Measurements from ENCODE around the gene DONSON. TPM values are rescaled to one million over a fixed set of nuclear protein-coding genes. Genes with fewer than 3 reads are reported as not detected.
"Not testable (repeated sequence)": the region's sequence is repeated elsewhere in the genome, so short reads cannot be mapped to it uniquely, and the experiment has no call there.

DONSON gene, protein sequence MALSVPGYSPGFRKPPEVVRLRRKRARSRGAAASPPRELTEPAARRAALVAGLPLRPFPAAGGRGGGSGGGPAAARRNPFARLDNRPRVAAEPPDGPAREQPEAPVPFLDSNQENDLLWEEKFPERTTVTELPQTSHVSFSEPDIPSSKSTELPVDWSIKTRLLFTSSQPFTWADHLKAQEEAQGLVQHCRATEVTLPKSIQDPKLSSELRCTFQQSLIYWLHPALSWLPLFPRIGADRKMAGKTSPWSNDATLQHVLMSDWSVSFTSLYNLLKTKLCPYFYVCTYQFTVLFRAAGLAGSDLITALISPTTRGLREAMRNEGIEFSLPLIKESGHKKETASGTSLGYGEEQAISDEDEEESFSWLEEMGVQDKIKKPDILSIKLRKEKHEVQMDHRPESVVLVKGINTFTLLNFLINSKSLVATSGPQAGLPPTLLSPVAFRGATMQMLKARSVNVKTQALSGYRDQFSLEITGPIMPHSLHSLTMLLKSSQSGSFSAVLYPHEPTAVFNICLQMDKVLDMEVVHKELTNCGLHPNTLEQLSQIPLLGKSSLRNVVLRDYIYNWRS
- polyA plus RNA-seq (ENCODE audit: insufficient read length in 10 of 10) = 10 to 100 TPM; 17.1 to 29.6 (median 21.7) TPM
- long read RNA-seq, donor 1, partial matches to known transcripts = 0 of 1 reads
- long read RNA-seq, donor 1, other reads (novel, unspliced or antisense) = 0 of 1 reads
- long read RNA-seq, donor 2, partial matches to known transcripts = 0 of 4 reads
- long read RNA-seq, donor 2, other reads (novel, unspliced or antisense) = 0 of 4 reads
- long read RNA-seq, donor 3 = 0 reads
- long read RNA-seq, donor 4 = 0 reads
- long read RNA-seq, donor 5, partial matches to known transcripts = 0 of 2 reads
- long read RNA-seq, donor 5, other reads (novel, unspliced or antisense) = 0 of 2 reads
- long read RNA-seq, donor 6, partial matches to known transcripts = 8 of 9 reads
- long read RNA-seq, donor 6, other reads (novel, unspliced or antisense) = 0 of 9 reads
- long read RNA-seq, donor 7, partial matches to known transcripts = 0 of 2 reads
- long read RNA-seq, donor 7, other reads (novel, unspliced or antisense) = 0 of 2 reads
- long read RNA-seq, donor 8, partial matches to known transcripts = 0 of 1 reads
- long read RNA-seq, donor 8, other reads (novel, unspliced or antisense) = 0 of 1 reads
- long read RNA-seq, donor 9 = 0 reads

DNA sequence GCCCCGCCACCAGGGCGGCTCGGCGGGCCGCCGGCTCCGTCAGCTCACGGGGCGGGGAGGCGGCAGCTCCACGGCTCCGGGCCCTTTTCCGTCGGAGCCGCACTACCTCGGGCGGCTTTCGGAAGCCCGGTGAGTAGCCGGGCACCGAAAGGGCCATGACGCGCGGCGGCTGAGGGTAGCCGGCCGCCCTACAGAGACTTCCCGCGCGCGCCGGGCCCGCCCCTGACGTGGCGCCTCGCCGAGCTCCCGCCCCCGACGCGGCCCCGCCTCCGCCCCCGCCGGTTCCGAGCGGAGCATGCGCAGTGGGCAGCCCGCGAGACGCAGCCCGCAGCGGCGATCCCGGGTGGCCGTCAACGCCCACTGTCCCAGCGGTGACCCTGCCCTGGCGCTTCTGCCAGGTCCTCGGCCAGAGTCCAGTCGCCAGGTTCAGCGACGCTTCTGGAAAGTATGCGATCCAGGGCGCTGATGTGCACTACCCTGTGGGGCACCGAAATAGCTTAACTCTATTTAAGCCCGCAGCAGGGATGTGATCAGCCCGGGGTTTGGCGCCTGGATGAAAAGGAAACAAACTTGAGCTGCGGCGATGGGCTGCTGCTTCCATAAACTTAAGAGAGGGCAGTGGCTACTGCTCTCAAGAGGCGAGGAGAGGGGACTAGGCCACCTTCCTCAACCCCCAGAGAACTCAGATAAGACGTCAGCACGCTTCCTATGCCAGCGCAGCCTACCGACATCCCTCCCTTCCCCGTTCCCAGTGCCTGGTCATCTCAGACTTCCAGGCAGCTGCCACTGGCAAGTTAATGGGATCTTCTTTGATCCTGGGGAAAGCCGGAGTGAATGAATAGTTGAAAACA lies at the start of gene DONSON:
TSS of gene DONSON (minus strand) at position 200 of the 851 bp plus-strand sequence. CDS start at position 157, 43 bp downstream.
- peak; percentile 87 to 95 (median 91) for DNase-seq

- no peak for DNase-seq
Observed at GRCh38 chr21:33634254-33634653, 45.8 kb upstream of the DONSON start.

DNA sequence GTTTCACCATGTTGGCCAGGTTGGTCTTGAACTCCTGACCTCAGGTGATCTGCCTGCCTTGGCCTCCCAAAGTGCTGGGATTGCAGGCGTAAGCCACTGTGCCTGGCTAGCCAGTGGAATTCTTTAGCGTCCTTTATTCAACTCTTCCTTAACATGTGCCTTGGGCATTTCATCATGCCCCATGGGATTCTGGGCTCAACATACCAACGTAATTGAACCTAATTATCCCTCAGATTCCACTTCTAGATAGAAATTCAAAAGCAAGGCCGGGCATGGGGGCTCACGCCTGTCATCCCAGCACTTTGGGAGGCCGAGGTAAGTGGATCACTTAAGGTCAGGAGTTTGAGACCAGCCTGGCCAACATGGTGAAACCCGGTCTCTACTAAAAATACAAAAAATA lies 37.7 kb upstream of the DONSON start:
- not testable (repeated sequence) for DNase-seq

- DNase-seq = no peak
Observed at GRCh38 chr21:33622253-33622652, 33.8 kb upstream of the DONSON start.

DNA sequence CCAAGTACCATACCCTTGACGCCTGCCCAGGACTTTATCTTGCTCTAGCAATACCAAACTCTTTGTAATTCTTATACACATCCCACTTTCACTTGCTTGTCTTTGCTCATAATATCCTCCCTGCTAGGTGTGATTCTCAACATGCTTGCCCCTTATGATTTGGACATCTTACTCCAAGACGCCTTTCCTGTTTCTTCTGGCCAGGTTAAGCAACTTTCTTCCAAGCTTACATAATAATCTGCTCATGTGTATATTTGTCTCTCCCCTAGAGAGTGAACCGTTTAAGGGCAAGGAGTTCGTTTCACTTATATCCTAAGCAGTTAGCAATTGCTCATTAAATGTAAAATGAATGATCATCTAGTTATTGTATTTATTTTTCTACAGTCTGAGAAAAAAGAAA lies 31.2 kb upstream of the DONSON start:
- DNase-seq = no peak

GRCh38 chr21:33618407-33618806 lies 29.9 kb upstream of the DONSON start:
- no peak for DNase-seq

DNA sequence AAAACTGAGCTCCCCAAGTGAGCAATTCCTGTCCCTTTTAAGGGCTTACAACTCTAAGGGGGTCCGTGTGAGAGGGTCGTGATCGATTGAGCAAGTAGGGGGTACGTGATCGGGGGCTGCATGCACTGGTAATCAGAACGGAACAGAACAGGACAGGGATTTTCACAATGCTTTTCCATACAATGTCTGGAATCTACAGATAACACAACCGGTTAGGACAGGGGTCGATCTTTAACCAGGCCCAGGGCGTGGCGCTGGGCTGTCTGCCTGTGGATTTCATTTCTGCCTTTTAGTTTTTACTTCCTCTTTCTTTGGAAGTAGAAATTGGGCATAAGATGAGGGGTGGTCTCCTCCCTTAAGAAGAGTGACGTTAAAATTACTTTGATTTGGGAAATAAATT lies 29.1 kb upstream of the DONSON start:
- not testable (repeated sequence) for DNase-seq

GRCh38 chr21:33611006-33611744 lies 22.7 kb upstream of the DONSON start:
- DNase-seq = no peak

GRCh38 chr21:33608559-33608958 lies 20.1 kb upstream of the DONSON start:
- DNase-seq = no peak

GRCh38 chr21:33598051-33598450 lies 9.6 kb upstream of the DONSON start:
- DNase-seq = no peak

- DNase-seq = peak; percentile 17 to 78 (median 53)
Observed at GRCh38 chr21:33587792-33588484, 546 bp downstream of the DONSON start.

GRCh38 chr21:33586927-33587326 lies 1.6 kb downstream of the DONSON start:
- no peak for DNase-seq

- DNase-seq = no peak
Observed at GRCh38 chr21:33584455-33584854, 4.0 kb downstream of the DONSON start.

DNA sequence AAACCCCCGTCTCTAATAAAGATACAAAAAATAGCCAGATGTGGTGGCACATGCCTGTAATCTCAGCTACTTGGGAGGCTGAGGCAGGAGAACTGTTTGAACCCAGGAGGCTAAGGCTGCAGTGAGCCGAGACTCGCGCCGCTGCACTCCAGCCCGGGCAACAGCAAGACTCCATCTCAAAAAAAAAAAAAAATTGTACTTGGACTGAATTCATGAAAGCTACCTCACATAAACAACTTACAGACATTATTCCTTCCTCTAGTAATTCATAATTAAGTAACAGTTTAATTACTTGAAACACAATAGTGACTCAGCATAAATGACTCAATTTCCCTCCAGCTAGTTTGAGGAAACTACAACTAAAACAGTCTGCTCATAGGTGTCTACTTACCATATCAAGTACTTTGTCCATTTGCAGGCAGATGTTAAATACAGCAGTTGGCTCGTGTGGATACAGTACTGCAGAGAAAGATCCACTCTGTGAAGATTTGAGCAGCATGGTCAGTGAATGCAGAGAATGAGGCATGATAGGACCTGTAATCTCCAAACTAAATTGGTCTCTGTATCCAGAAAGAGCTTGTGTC lies 9.4 kb downstream of the DONSON start:
- DNase-seq = no peak

DNA sequence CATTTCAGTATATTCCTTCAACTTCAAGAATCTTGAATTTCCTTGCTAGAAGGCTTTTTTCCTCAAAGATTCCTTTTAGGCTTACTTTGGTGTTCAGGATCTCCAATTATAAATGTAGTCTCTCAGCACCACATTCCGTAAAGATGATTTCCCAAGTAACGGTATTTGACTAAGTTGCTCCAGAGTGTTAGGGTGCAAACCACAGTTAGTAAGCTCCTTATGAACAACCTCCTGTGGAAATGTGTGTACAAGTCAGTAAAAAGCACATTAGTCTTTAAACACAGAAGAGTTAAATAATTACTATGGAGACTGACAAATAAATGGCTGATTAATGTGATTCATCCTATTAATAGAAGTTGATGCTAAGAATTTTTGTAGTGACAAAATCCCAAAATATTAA lies 10.3 kb downstream of the DONSON start:
- peak in 1 of 3 donors; percentile 16 for DNase-seq

GRCh38 chr21:33576741-33577141 lies 11.7 kb downstream of the DONSON start:
- not testable (repeated sequence) for DNase-seq

GRCh38 chr21:33572350-33572749 lies 16.1 kb downstream of the DONSON start:
- no peak for DNase-seq

- DNase-seq = no peak
Observed at GRCh38 chr21:33569991-33570390, 18.5 kb downstream of the DONSON start.

DNA sequence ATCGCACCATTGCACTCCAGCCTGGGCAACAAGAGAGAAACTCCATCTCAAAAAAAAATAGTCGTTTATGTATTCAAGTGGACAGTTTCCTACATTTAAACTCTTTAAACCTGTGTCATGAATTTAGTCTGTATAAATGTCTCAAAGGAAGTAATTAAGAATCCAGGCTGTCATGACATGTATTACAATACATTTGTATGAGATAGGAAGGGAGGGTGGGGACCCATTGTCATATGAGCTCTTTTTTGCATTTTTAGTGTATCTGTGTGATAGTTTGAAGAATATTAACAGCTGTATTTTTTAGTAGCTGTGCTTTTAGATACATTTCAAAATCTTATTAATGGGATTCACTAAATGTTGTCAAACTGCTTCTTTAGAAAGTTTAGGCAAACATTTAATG lies 20.0 kb downstream of the DONSON start:
- no peak for DNase-seq

Measured in muscle of back (tissue), 13 donors.